Upper lobe of left lung (tissue), 4 donors: ENCODE measurements around the gene LEMD2.
A peak's percentile ranks its signal among the peaks of the same experiment; 100 is the strongest.

Experiments used
- CTCF ChIP-seq, 6 experiments: fragments of 450-650 bp in 4 of 6; fragments of 200-600 bp in 2 of 6; sonication (generic) in 2 of 6; IDR thresholded peaks; one replicate each; pipeline ENCODE4 v1.5.1; 2016 to 2019; ENCODE audit warnings: antibody characterized with exemption in 6 of 6
- POLR2A ChIP-seq, 4 donors: fragments of 450-650 bp; IDR thresholded peaks; one replicate each; pipeline ENCODE4 v1.5.1; 2016 to 2017; ENCODE audit warnings: antibody characterized with exemption in 4 of 4, mild to moderate bottlenecking in 2 of 4

GRCh38 chr6:33761922-33762629 lies 26.9 kb downstream of the LEMD2 start:
- TF ChIP-seq CTCF (IDR thresholded peaks at IDR 0.05): peak in 5 of 6 experiments; percentile 29 to 70 (median 56)
- no peak for TF ChIP-seq POLR2A (IDR thresholded peaks at IDR 0.05)
